ENCODE measurements around the gene HP.

HP gene

DNA sequence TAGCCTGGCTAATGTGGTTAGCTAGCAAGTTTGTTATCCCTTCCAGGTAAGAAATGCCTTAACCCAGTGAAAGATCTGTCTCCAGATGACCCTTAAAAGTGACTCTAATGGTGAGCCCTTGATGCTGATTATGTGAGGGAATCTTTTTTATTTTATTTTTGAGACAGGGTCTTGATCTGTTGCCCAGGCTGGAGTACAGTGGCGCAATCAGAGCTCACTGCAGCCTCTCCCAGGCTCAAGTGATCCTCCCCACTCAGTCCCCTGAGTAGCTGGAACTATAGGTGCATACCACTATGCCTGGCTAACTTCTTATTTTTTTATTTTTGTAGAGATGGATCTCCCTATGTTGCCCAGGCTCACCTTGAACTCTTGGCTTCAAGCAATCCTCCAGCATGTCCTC, 10.8 kb upstream of the HP start:
- H3K27ac ChIP-seq: no peak overlapping the region
- no peak overlapping the region for H3K4me3 ChIP-seq
- no peaks in the 10 kb centered on the region for H3K27me3 ChIP-seq
- DNase-seq: no peak
- peaks cover 10 to 28% (median 14%) of the 10 kb centered on the region in 3 donors for H3K36me3 ChIP-seq
- H3K4me1 ChIP-seq: no peaks in the 10 kb centered on the region
- H3K9me3 ChIP-seq: no peaks in the 10 kb centered on the region
- intact Hi-C loops (cut with DNase I; ENCODE audit: low total_unique reads): no loop called here
- TF ChIP-seq, protein P1, sequence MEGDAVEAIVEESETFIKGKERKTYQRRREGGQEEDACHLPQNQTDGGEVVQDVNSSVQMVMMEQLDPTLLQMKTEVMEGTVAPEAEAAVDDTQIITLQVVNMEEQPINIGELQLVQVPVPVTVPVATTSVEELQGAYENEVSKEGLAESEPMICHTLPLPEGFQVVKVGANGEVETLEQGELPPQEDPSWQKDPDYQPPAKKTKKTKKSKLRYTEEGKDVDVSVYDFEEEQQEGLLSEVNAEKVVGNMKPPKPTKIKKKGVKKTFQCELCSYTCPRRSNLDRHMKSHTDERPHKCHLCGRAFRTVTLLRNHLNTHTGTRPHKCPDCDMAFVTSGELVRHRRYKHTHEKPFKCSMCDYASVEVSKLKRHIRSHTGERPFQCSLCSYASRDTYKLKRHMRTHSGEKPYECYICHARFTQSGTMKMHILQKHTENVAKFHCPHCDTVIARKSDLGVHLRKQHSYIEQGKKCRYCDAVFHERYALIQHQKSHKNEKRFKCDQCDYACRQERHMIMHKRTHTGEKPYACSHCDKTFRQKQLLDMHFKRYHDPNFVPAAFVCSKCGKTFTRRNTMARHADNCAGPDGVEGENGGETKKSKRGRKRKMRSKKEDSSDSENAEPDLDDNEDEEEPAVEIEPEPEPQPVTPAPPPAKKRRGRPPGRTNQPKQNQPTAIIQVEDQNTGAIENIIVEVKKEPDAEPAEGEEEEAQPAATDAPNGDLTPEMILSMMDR (IDR thresholded peaks at IDR 0.05): no peak

DNA sequence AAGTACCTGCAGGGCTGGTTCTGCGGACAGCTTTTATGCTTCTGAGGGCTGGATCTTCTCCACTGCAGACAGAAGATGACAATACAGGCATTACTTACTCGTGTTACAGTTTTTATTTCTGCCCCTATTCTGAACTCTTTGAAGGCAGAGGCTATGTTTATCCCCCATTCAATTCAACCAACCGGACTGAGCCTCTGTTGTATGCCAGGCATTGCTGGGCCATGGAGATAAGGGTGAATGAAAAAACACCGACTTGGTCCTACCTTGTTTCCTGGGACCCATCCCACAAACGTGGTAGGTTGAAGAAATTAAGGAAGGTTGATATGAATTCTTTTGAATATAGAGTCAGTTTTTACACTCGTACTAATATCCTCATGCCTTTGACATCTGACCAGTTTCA, 10.0 kb upstream of the HP start:
- H3K4me3 ChIP-seq: no peak overlapping the region
- intact Hi-C loops (cut with DNase I; ENCODE audit: low total_unique reads): no loop called here
- H3K27me3 ChIP-seq: no peaks in the 10 kb centered on the region
- H3K9me3 ChIP-seq: no peaks in the 10 kb centered on the region
- no peak for DNase-seq
- no peaks in the 10 kb centered on the region for H3K4me1 ChIP-seq
- no peak overlapping the region for H3K27ac ChIP-seq
- peaks cover 10 to 28% (median 14%) of the 10 kb centered on the region in 3 donors for H3K36me3 ChIP-seq
- TF ChIP-seq, protein P1 (IDR thresholded peaks at IDR 0.05): no peak

DNA sequence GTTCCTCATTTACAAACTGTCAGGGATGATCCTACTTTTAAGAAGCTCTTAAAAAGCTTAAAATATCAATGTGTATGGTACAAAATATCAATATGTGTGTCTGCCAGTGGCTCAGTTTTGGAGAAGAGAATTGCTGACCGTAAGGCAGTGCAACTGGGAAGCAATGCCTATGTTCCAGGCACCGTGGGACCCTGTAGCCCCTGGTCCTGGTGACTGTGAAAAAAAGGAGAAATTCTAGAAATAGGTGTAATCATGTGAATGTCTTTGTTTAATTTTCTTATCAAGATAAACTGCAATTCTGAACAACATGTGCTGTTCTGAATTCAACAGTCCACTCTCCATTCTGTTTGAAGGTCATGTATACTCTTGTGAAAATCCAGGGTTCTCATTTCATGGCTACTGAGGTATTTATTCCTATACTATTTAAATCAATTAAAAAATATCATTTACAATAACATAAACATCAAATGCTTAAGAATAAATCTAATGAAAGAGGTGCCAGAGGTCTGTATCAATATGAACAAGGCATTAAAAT, 9.4 kb upstream of the HP start:
- Histone ChIP-seq H3K36me3 (peaks cover 10 to 28% (median 14%) of the 10 kb centered on the region in 3 donors), H3K27ac (no peak overlapping the region), H3K27me3 (no peaks in the 10 kb centered on the region), H3K9me3 (peaks cover 0 to 5% (median 0%) of the 10 kb centered on the region in 3 donors), H3K4me1 (no peaks in the 10 kb centered on the region), H3K4me3 (no peak overlapping the region)
- intact Hi-C loops (cut with DNase I; ENCODE audit: low total_unique reads): no loop called here
- no peak for DNase-seq
- TF ChIP-seq, protein P1 (IDR thresholded peaks at IDR 0.05): no peak

DNA sequence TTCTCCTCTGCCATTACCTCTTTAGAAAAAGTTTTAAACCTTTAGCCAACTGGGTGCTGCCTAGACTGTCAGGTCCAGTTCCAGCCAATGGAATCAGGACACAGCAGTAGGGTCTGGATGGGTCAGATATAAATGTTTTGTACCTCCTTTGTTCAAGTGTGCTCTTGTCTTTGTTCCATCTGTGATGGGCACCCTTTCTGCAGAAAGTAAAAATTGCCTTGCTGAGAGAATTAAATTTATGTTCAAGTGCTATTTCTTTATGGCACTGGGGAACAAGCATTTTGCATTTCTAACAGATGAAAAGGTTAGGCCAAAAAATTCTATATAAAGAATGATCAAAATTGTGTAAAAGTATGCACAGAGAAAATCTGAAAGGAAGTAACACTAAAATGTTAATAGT, 5.2 kb upstream of the HP start:
- Histone ChIP-seq H3K27ac (no peak overlapping the region), H3K4me1 (no peaks in the 10 kb centered on the region), H3K9me3 (peaks cover 0 to 6% (median 0%) of the 10 kb centered on the region in 3 donors), H3K4me3 (no peak overlapping the region), H3K36me3 (peaks cover 0 to under 1% (median 0%) of the 10 kb centered on the region in 3 donors), H3K27me3 (no peaks in the 10 kb centered on the region)
- no peak for DNase-seq
- intact Hi-C loops (cut with DNase I; ENCODE audit: low total_unique reads): no loop called here
- TF ChIP-seq, protein P1 (IDR thresholded peaks at IDR 0.05): no peak

DNA sequence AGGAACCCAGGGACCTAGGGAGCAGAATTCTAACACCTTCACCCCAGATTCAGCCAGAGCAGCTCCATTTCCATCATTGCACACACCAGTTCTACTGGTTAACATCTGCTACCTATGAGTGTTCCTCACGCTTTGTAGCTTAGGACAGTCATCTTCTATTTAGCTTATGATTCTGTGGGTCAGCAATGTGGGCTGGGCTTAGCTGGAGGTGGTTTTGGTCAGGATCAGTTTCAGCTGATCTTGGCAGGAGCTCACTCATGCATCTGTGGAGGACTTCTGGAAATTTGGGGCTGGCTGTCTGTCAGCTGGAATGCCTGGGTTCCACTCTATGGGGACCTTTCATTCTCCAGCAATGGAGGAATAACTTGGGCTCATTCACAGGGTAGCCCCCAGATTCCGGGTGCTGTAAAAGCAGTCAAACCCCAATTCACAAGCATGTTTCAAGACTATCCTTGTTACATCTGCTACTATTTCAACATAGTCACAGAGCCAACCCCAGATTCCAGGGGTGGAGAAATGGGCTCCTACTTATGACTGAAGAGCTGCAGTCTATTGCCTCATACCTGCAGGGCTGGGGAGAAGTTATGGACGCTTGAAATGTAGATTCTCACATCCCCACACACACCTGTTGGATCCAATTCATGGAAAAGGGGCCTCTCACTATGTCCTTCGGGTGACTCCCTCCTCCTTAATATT, 3.4 kb upstream of the HP start:
- Histone ChIP-seq H3K27me3 (no peaks in the 10 kb centered on the region), H3K4me1 (no peaks in the 10 kb centered on the region), H3K36me3 (no peaks in the 10 kb centered on the region), H3K4me3 (no peak overlapping the region), H3K9me3 (peaks cover 0 to 6% (median 0%) of the 10 kb centered on the region in 3 donors), H3K27ac (no peak overlapping the region)
- no peak for DNase-seq
- intact Hi-C loops (cut with DNase I; ENCODE audit: low total_unique reads): no loop called here
- TF ChIP-seq, protein P1 (IDR thresholded peaks at IDR 0.05): no peak
